B cell (primary cell): Measurements from ENCODE around the gene EHBP1. TPM values are rescaled to one million over a fixed set of nuclear protein-coding genes. Genes with fewer than 3 reads are reported as not detected.

Experiments used
- ATAC-seq: fragments of 200-7000 bp; cut with Tn5 transposase; one replicate; pipeline ENCODE4 v1.10.0; 2021; ENCODE audit warnings: low read depth, mild to moderate bottlenecking, moderate number of reproducible peaks, moderate library complexity
- CTCF ChIA-PET: fragments of 350-600 bp; sonication (Branson Sonifier 250); formaldehyde crosslinking; loops from one replicate; lab custom pipeline; 2021; ENCODE audit warnings: antibody characterized with exemption, inconsistent platforms; lab: Charles Lee
- POLR2A ChIA-PET: fragments of 350-600 bp; sonication (Branson Sonifier 250); formaldehyde crosslinking; loops from one replicate; lab custom pipeline; 2021; ENCODE audit warnings: antibody characterized with exemption; lab: Charles Lee
- DNase-seq: peaks from one replicate; pipeline ENCODE4 v3.0.0; 2013
- H2AFZ ChIP-seq: 2 replicates; pipeline ENCODE4 v1.6.1; 2012; ENCODE audit warnings: mild to moderate bottlenecking, low read depth, low read length; ENCODE audit not compliant: insufficient read depth, poor library complexity, severe bottlenecking
- H3K27ac ChIP-seq, 2 donors: 1 replicate in 1 of 2; 2 replicates in 1 of 2; pipeline ENCODE4 v1.5.1; 2012 to 2013; ENCODE audit warnings: low read length in 2 of 2, mild to moderate bottlenecking in 2 of 2, moderate library complexity in 1 of 2
- H3K27me3 ChIP-seq, 4 experiments: fragments of 200-600 bp in 1 of 4; sonication (generic) in 1 of 4; replicated peaks in 1 of 4; 1 replicate in 2 of 4; 2 replicates in 2 of 4; pipeline versions ENCODE4 v1.6.1 to v1.7.0; 2013 to 2016; ENCODE audit warnings: low read length in 3 of 4, mild to moderate bottlenecking in 2 of 4, mixed read lengths in 1 of 4, moderate library complexity in 1 of 4; ENCODE audit not compliant: insufficient read depth in 4 of 4, control insufficient read depth in 3 of 4; ENCODE audit errors: control extremely low read depth in 1 of 4
- H3K36me3 ChIP-seq, 2 experiments: replicated peaks in 1 of 2; 1 replicate in 1 of 2; 2 replicates in 1 of 2; pipeline versions ENCODE4 v1.6.1 to v1.7.1; 2013; ENCODE audit warnings: low read length in 1 of 2; ENCODE audit not compliant: insufficient read depth in 2 of 2, control insufficient read depth in 1 of 2; ENCODE audit errors: control extremely low read depth in 1 of 2, extremely low read depth in 1 of 2
- H3K4me1 ChIP-seq, 2 donors: fragments of 200-600 bp in 1 of 2; sonication (generic) in 1 of 2; 1 replicate in 1 of 2; 2 replicates in 1 of 2; pipeline versions ENCODE4 v1.5.1 to v1.6.1; 2013 to 2017; ENCODE audit warnings: low read length in 2 of 2; ENCODE audit not compliant: control insufficient read depth in 2 of 2, insufficient read depth in 2 of 2
- H3K4me2 ChIP-seq: replicated peaks from 2 replicates; pipeline ENCODE3; 2012; ENCODE audit warnings: mild to moderate bottlenecking, low read depth, low read length; ENCODE audit not compliant: poor library complexity, severe bottlenecking
- H3K4me3 ChIP-seq, 5 experiments: fragments of 200-600 bp in 1 of 5; sonication (generic) in 1 of 5; 1 replicate in 3 of 5; 2 replicates in 2 of 5; pipeline versions ENCODE4 v1.5.1 to v1.7.0; 2011 to 2016; ENCODE audit warnings: low read length in 4 of 5, mild to moderate bottlenecking in 4 of 5, low read depth in 2 of 5, control low read depth in 1 of 5, moderate library complexity in 1 of 5; ENCODE audit not compliant: insufficient read depth in 1 of 5; ENCODE audit errors: control extremely low read depth in 1 of 5, extremely low read depth in 1 of 5
- H3K79me2 ChIP-seq: fragments of 200-600 bp; sonication (generic); one replicate; pipeline ENCODE4 v1.6.0; 2016; ENCODE audit warnings: low read length; ENCODE audit not compliant: control insufficient read depth, insufficient read depth
- H3K9ac ChIP-seq: fragments of 200-600 bp; sonication (generic); 2 replicates; pipeline ENCODE4 v1.6.1; 2017; ENCODE audit warnings: mild to moderate bottlenecking, low read length, moderate library complexity
- H3K9me3 ChIP-seq, 3 donors: one replicate each; pipeline versions ENCODE4 v1.6.1 to v1.7.1; 2013; ENCODE audit warnings: low read length in 2 of 3; ENCODE audit not compliant: control insufficient read depth in 2 of 3, insufficient read depth in 1 of 3; ENCODE audit errors: control extremely low read depth in 1 of 3
- H4K20me1 ChIP-seq: 2 replicates; pipeline ENCODE4 v1.6.0; 2012; ENCODE audit warnings: mild to moderate bottlenecking, low read length; ENCODE audit not compliant: insufficient read depth, control insufficient read depth, poor library complexity, severe bottlenecking
- H3K27ac Mint-ChIP-seq: one replicate; pipeline ENCODE4 v1.8.0; 2021; ENCODE audit warnings: mixed read lengths
- H3K27me3 Mint-ChIP-seq: one replicate; pipeline ENCODE4 v1.8.0; 2021; ENCODE audit warnings: mixed read lengths
- H3K4me1 Mint-ChIP-seq: one replicate; pipeline ENCODE4 v1.8.0; 2021; ENCODE audit warnings: mixed read lengths
- H3K4me3 Mint-ChIP-seq: one replicate; pipeline ENCODE4 v1.8.0; 2021; ENCODE audit warnings: mixed read lengths
- H3K9me3 Mint-ChIP-seq: one replicate; pipeline ENCODE4 v1.8.0; 2022; ENCODE audit warnings: mixed read lengths; ENCODE audit not compliant: insufficient read depth
- EZH2 ChIP-seq: IDR thresholded peaks from 2 replicates; pipeline ENCODE4 v1.6.1; 2012; ENCODE audit warnings: borderline replicate concordance, low read depth, mild to moderate bottlenecking, moderate library complexity, low read length; ENCODE audit not compliant: insufficient read depth, poor library complexity, severe bottlenecking
- WGBS: methylation state at CpG from one replicate; pipeline ENCODE4 v1.1.5; 2013; ENCODE audit warnings: missing lambda C conversion rate; ENCODE audit not compliant: insufficient coverage; 5-methylcytosine and 5-hydroxymethylcytosine counted together
- intact Hi-C: fragments of 100-400 bp; cut with micrococcal nuclease; formaldehyde crosslinking; loops from one replicate; pipeline ENCODE4 v1.10.0; 2022
- polyA plus RNA-seq: library from polyadenylated mRNA; depleted of rRNA; stranded (reverse); fragments of >200 nt; gene quantifications from 2 replicates; pipeline ENCODE4 v1.2.3, GENCODE V29; 2012
- total RNA-seq, 2 donors: library from RNA; stranded (reverse); fragments of 120-200 nt in 1 of 2; gene quantifications; 1 replicate in 1 of 2; 2 replicates in 1 of 2; pipeline versions ENCODE4 v1.2.3 to v1.2.4, GENCODE V29; 2013 to 2022
- TF ChIP-seq, protein P1 (sequence below): fragments of 200-600 bp; IDR thresholded peaks from one replicate; pipeline ENCODE4 v1.8.0; 2022; ENCODE audit warnings: antibody characterized with exemption, mild to moderate bottlenecking

EHBP1 gene
- total and polyA plus RNA-seq, 2 donors (not counting 1 experiment from before 2014, with no cell fraction given), result 8.8 to 34.7 TPM

DNA sequence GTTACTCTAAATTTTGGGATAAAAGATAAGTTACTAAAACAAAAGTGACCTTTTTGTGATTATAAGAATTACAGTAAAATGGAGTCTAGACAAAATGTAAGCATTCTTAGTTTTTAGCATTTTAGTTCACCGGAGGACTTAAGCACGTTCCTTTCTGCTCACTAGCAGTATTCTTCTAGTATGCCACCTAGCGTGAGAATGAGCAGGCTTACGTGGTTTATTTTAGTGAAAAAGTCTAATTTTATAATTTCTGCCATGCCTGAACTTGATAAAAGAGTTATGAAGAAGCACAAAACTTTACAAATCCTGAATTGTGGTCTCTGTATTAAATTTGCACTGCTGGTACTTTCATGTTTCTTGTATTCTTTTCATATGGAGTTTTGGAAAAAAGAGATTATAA is 332.5 kb downstream of the EHBP1 start:
- intact Hi-C loops, result no loop called here
- H3K27me3 ChIP-seq, result peaks cover 0 to 3% (median 0%) of the 10 kb centered on the region in 4 experiments

DNA sequence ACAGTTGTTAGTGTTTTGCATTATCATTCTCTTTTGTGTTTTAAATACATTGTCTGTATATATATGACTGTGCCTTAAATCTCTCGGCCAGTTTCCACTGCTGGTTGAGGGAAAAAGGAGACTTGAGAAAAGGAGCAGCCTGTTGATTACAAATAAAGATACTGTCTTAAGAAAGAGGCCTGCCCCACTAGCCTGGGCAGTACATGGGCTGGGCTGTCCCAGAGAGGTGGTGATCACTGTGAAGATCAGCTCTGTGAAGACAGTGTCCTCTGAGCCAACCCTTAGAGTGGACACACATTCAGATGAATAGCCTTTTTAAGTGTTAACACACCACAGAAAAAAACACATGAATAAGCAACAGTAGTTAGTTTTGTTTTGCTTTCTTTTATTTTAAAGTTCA is 335.1 kb downstream of the EHBP1 start:
- no peak overlapping the region for H3K27ac ChIP-seq
- no peaks in the 10 kb centered on the region for H3K4me1 ChIP-seq
- Mint-ChIP-seq H3K9me3 (no peaks in the 10 kb centered on the region), H3K27ac (no peak overlapping the region), H3K4me1 (peaks cover 2% of the 10 kb centered on the region), H3K27me3 (peaks cover 23% of the 10 kb centered on the region), H3K4me3 (no peak overlapping the region)
- peaks cover 0 to 8% (median 0%) of the 10 kb centered on the region in 3 donors for H3K9me3 ChIP-seq
- H3K27me3 ChIP-seq, result peaks cover 0 to 17% (median 12%) of the 10 kb centered on the region in 4 experiments
- DNase-seq (no peak), ATAC-seq (no peak)
- no CpG with 5 or more reads among the region's 1 CpG for WGBS
- TF ChIP-seq, protein P1, sequence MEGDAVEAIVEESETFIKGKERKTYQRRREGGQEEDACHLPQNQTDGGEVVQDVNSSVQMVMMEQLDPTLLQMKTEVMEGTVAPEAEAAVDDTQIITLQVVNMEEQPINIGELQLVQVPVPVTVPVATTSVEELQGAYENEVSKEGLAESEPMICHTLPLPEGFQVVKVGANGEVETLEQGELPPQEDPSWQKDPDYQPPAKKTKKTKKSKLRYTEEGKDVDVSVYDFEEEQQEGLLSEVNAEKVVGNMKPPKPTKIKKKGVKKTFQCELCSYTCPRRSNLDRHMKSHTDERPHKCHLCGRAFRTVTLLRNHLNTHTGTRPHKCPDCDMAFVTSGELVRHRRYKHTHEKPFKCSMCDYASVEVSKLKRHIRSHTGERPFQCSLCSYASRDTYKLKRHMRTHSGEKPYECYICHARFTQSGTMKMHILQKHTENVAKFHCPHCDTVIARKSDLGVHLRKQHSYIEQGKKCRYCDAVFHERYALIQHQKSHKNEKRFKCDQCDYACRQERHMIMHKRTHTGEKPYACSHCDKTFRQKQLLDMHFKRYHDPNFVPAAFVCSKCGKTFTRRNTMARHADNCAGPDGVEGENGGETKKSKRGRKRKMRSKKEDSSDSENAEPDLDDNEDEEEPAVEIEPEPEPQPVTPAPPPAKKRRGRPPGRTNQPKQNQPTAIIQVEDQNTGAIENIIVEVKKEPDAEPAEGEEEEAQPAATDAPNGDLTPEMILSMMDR, result no peak
- TF ChIP-seq EZH2, result no peak
- H3K79me2 ChIP-seq, result no peaks in the 10 kb centered on the region
- H3K4me2 ChIP-seq, result no peak overlapping the region
- no peak overlapping the region for H3K4me3 ChIP-seq
- H2AFZ ChIP-seq, result no peak overlapping the region
- ChIA-PET POLR2A (no interaction called here), CTCF (no interaction called here)
- intact Hi-C loops, result no loop called here
- no peaks in the 10 kb centered on the region for H4K20me1 ChIP-seq
- H3K9ac ChIP-seq, result no peak overlapping the region
- H3K36me3 ChIP-seq, result peaks cover 0 to 2% of the 10 kb centered on the region in 2 experiments

More for the DNA sequence above, 332.5 kb downstream of the EHBP1 start:
- H4K20me1 ChIP-seq, result no peaks in the 10 kb centered on the region
- no peak overlapping the region for H3K4me2 ChIP-seq
- Mint-ChIP-seq H3K9me3 (no peaks in the 10 kb centered on the region), H3K4me3 (no peak overlapping the region), H3K4me1 (no peaks in the 10 kb centered on the region), H3K27ac (no peak overlapping the region), H3K27me3 (no peaks in the 10 kb centered on the region)
- no peak overlapping the region for H2AFZ ChIP-seq
- H3K9me3 ChIP-seq, result no peaks in the 10 kb centered on the region
- no CpG with 5 or more reads among the region's 4 CpGs for WGBS
- ChIA-PET POLR2A (no interaction called here), CTCF (no interaction called here)
- no peak overlapping the region for H3K27ac ChIP-seq
- ATAC-seq (no peak), DNase-seq (no peak)
- H3K36me3 ChIP-seq, result peaks cover 0 to 2% of the 10 kb centered on the region in 2 experiments
- no peak for TF ChIP-seq EZH2
- TF ChIP-seq, protein P1, result no peak
- H3K79me2 ChIP-seq, result no peaks in the 10 kb centered on the region
- no peaks in the 10 kb centered on the region for H3K4me1 ChIP-seq
- no peak overlapping the region for H3K9ac ChIP-seq
- no peak overlapping the region for H3K4me3 ChIP-seq
